MM.1S (cell line): ENCODE measurements around the gene GSTM1.
"Not testable (repeated sequence)": the region's sequence is repeated elsewhere in the genome, so short reads cannot be mapped to it uniquely, and the experiment has no call there.

Experiments
- EZH2 ChIP-seq: fragments of 300-600 bp; sonication (generic); optimal IDR thresholded peaks from 2 replicates; pipeline ENCODE3; 2017; ENCODE audit warnings: low read depth, mild to moderate bottlenecking, antibody characterized with exemption, low read length, mixed read lengths
- TF ChIP-seq, protein P1 (sequence below): fragments of 300-600 bp; sonication (generic); IDR thresholded peaks from 2 replicates; pipeline ENCODE4 v1.5.1; 2016; ENCODE audit warnings: antibody characterized with exemption, low read length, mixed read lengths

GRCh38 chr1:109676683-109677381, 10.8 kb upstream of the GSTM1 start:
- TF ChIP-seq, protein P1, sequence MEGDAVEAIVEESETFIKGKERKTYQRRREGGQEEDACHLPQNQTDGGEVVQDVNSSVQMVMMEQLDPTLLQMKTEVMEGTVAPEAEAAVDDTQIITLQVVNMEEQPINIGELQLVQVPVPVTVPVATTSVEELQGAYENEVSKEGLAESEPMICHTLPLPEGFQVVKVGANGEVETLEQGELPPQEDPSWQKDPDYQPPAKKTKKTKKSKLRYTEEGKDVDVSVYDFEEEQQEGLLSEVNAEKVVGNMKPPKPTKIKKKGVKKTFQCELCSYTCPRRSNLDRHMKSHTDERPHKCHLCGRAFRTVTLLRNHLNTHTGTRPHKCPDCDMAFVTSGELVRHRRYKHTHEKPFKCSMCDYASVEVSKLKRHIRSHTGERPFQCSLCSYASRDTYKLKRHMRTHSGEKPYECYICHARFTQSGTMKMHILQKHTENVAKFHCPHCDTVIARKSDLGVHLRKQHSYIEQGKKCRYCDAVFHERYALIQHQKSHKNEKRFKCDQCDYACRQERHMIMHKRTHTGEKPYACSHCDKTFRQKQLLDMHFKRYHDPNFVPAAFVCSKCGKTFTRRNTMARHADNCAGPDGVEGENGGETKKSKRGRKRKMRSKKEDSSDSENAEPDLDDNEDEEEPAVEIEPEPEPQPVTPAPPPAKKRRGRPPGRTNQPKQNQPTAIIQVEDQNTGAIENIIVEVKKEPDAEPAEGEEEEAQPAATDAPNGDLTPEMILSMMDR: not testable (repeated sequence)
- not testable (repeated sequence) for TF ChIP-seq EZH2
